ENCODE measurements around the gene POU4F2.

The POU4F2 gene

GRCh38 chr4:146638786-146639505 is at the start of gene POU4F2:
TSS of gene POU4F2 (plus strand) at chr4:146638893. CDS start at chr4:146639141, 248 bp downstream.
- Mint-ChIP-seq H3K27ac (no peak within 1 kb of the TSS), H3K4me1 (ENCODE audit: low read depth) (peaks cover 12% of the 10 kb centered on the region), H3K36me3 (ENCODE audit: low read depth) (no peaks in the 10 kb centered on the region), H3K9me3 (peaks cover 3% of the 10 kb centered on the region), H3K4me3 (peak within 1 kb of the TSS; percentile 38), H3K27me3 (peaks cover 90% of the 10 kb centered on the region)

GRCh38 chr4:146590801-146591200 is 47.9 kb upstream of the POU4F2 start:
- no peak overlapping the region for H3K27ac Mint-ChIP-seq
- peaks cover 4% of the 10 kb centered on the region for H3K9me3 Mint-ChIP-seq
- no peaks in the 10 kb centered on the region for H3K4me1 Mint-ChIP-seq (ENCODE audit: low read depth)
- no peak overlapping the region for H3K4me3 Mint-ChIP-seq
- H3K27me3 Mint-ChIP-seq = peaks cover 7% of the 10 kb centered on the region
- H3K36me3 Mint-ChIP-seq (ENCODE audit: low read depth) = no peaks in the 10 kb centered on the region

- H3K27ac Mint-ChIP-seq = no peak overlapping the region
- peaks cover 4% of the 10 kb centered on the region for H3K9me3 Mint-ChIP-seq
Measured at GRCh38 chr4:146592019-146592418, 46.7 kb upstream of the POU4F2 start.

GRCh38 chr4:146632770-146633470 is 5.8 kb upstream of the POU4F2 start:
- Mint-ChIP-seq H3K4me1 (ENCODE audit: low read depth) (peaks cover 4% of the 10 kb centered on the region), H3K36me3 (ENCODE audit: low read depth) (no peaks in the 10 kb centered on the region), H3K27me3 (peaks cover 97% of the 10 kb centered on the region), H3K9me3 (no peaks in the 10 kb centered on the region), H3K27ac (no peak overlapping the region), H3K4me3 (no peak overlapping the region)

More at GRCh38 chr4:146592019-146592418, 46.7 kb upstream of the POU4F2 start:
- no peaks in the 10 kb centered on the region for H3K4me1 Mint-ChIP-seq (ENCODE audit: low read depth)
- no peak overlapping the region for H3K4me3 Mint-ChIP-seq
- H3K27me3 Mint-ChIP-seq = peaks cover 2% of the 10 kb centered on the region
- H3K36me3 Mint-ChIP-seq (ENCODE audit: low read depth) = no peaks in the 10 kb centered on the region

GRCh38 chr4:146633471-146633800 is 5.3 kb upstream of the POU4F2 start:
- Mint-ChIP-seq H3K4me1 (ENCODE audit: low read depth) (peaks cover 8% of the 10 kb centered on the region), H3K4me3 (no peak overlapping the region), H3K36me3 (ENCODE audit: low read depth) (no peaks in the 10 kb centered on the region), H3K27ac (no peak overlapping the region), H3K9me3 (no peaks in the 10 kb centered on the region), H3K27me3 (peaks cover 97% of the 10 kb centered on the region)

GRCh38 chr4:146634825-146635224 is 3.9 kb upstream of the POU4F2 start:
- Mint-ChIP-seq H3K27ac (no peak overlapping the region), H3K36me3 (ENCODE audit: low read depth) (no peaks in the 10 kb centered on the region), H3K9me3 (no peaks in the 10 kb centered on the region), H3K4me1 (ENCODE audit: low read depth) (peaks cover 12% of the 10 kb centered on the region), H3K4me3 (no peak overlapping the region), H3K27me3 (peaks cover 91% of the 10 kb centered on the region)

- H3K27ac Mint-ChIP-seq = no peak overlapping the region
- peaks cover 3% of the 10 kb centered on the region for H3K9me3 Mint-ChIP-seq
- no peak overlapping the region for H3K4me3 Mint-ChIP-seq
- H3K4me1 Mint-ChIP-seq (ENCODE audit: low read depth) = peaks cover 12% of the 10 kb centered on the region
- H3K27me3 Mint-ChIP-seq = peaks cover 92% of the 10 kb centered on the region
- no peaks in the 10 kb centered on the region for H3K36me3 Mint-ChIP-seq (ENCODE audit: low read depth)
Measured at GRCh38 chr4:146637621-146638332, 916 bp upstream of the POU4F2 start.

GRCh38 chr4:146638333-146638785 is 334 bp upstream of the POU4F2 start:
- peaks cover 12% of the 10 kb centered on the region for H3K4me1 Mint-ChIP-seq (ENCODE audit: low read depth)
- peaks cover 92% of the 10 kb centered on the region for H3K27me3 Mint-ChIP-seq
- H3K4me3 Mint-ChIP-seq = no peak overlapping the region
- H3K36me3 Mint-ChIP-seq (ENCODE audit: low read depth) = no peaks in the 10 kb centered on the region
- H3K27ac Mint-ChIP-seq = no peak overlapping the region
- peaks cover 3% of the 10 kb centered on the region for H3K9me3 Mint-ChIP-seq

GRCh38 chr4:146639506-146639932 is 826 bp downstream of the POU4F2 start:
- Mint-ChIP-seq H3K4me1 (ENCODE audit: low read depth) (peaks cover 12% of the 10 kb centered on the region), H3K27ac (no peak overlapping the region), H3K27me3 (peaks cover 90% of the 10 kb centered on the region), H3K36me3 (ENCODE audit: low read depth) (no peaks in the 10 kb centered on the region), H3K9me3 (peaks cover 3% of the 10 kb centered on the region), H3K4me3 (peak overlapping the region; percentile 38)

- H3K36me3 Mint-ChIP-seq (ENCODE audit: low read depth) = no peaks in the 10 kb centered on the region
- peaks cover 12% of the 10 kb centered on the region for H3K4me1 Mint-ChIP-seq (ENCODE audit: low read depth)
- peaks cover 3% of the 10 kb centered on the region for H3K9me3 Mint-ChIP-seq
- H3K27ac Mint-ChIP-seq = no peak overlapping the region
- peaks cover 90% of the 10 kb centered on the region for H3K27me3 Mint-ChIP-seq
- no peak overlapping the region for H3K4me3 Mint-ChIP-seq
Measured at GRCh38 chr4:146640021-146640464, 1.4 kb downstream of the POU4F2 start.

- H3K36me3 Mint-ChIP-seq (ENCODE audit: low read depth) = no peaks in the 10 kb centered on the region
- no peak overlapping the region for H3K27ac Mint-ChIP-seq
- peaks cover 12% of the 10 kb centered on the region for H3K4me1 Mint-ChIP-seq (ENCODE audit: low read depth)
- H3K9me3 Mint-ChIP-seq = peaks cover 3% of the 10 kb centered on the region
- H3K4me3 Mint-ChIP-seq = no peak overlapping the region
- peaks cover 87% of the 10 kb centered on the region for H3K27me3 Mint-ChIP-seq
Measured at GRCh38 chr4:146640465-146641061, 1.9 kb downstream of the POU4F2 start.

GRCh38 chr4:146641762-146642161 is 3.1 kb downstream of the POU4F2 start:
- Mint-ChIP-seq H3K27ac (no peak overlapping the region), H3K9me3 (peaks cover 3% of the 10 kb centered on the region), H3K27me3 (peaks cover 86% of the 10 kb centered on the region), H3K4me1 (ENCODE audit: low read depth) (peaks cover 12% of the 10 kb centered on the region), H3K36me3 (ENCODE audit: low read depth) (no peaks in the 10 kb centered on the region), H3K4me3 (no peak overlapping the region)

GRCh38 chr4:146643812-146644401 is 5.2 kb downstream of the POU4F2 start:
- Mint-ChIP-seq H3K36me3 (ENCODE audit: low read depth) (no peaks in the 10 kb centered on the region), H3K9me3 (peaks cover 3% of the 10 kb centered on the region), H3K4me3 (no peak overlapping the region), H3K27ac (no peak overlapping the region), H3K4me1 (ENCODE audit: low read depth) (peaks cover 4% of the 10 kb centered on the region), H3K27me3 (peaks cover 80% of the 10 kb centered on the region)

- Mint-ChIP-seq H3K27me3 (peaks cover 84% of the 10 kb centered on the region), H3K36me3 (ENCODE audit: low read depth) (no peaks in the 10 kb centered on the region), H3K9me3 (peaks cover 3% of the 10 kb centered on the region), H3K4me3 (no peak overlapping the region), H3K27ac (no peak overlapping the region), H3K4me1 (ENCODE audit: low read depth) (no peaks in the 10 kb centered on the region)
Measured at GRCh38 chr4:146645921-146646320, 7.2 kb downstream of the POU4F2 start.
